HG02763 (cell line): ENCODE results near the gene SDS.

Experiments used
- ATAC-seq: cut with Tn5 transposase; IDR thresholded peaks from one replicate; pipeline ENCODE4 v1.9.1; 2021; ENCODE audit warnings: mild to moderate bottlenecking, moderate library complexity; ENCODE audit not compliant: unreplicated experiment

The SDS gene

DNA sequence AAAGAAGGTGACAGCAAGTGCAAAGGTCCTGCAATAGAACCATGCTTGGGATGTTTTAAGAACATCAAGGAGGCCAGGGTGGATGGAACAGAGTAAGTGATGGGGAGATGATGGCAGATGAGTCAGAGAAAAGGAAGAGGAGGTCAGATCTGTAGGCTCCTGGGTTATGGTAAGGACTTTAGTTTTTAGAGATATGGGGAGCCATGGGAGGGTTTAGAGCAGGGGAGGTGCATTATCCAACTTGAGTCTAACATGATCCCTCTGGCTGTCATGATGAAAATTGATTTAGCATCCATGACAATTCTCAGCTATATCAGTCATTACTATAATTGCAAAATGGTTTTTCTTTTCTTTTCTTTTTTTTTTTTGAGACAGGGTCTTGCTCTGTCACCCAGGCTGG, 52.6 kb downstream of the SDS start:
- ATAC-seq: no peak

DNA sequence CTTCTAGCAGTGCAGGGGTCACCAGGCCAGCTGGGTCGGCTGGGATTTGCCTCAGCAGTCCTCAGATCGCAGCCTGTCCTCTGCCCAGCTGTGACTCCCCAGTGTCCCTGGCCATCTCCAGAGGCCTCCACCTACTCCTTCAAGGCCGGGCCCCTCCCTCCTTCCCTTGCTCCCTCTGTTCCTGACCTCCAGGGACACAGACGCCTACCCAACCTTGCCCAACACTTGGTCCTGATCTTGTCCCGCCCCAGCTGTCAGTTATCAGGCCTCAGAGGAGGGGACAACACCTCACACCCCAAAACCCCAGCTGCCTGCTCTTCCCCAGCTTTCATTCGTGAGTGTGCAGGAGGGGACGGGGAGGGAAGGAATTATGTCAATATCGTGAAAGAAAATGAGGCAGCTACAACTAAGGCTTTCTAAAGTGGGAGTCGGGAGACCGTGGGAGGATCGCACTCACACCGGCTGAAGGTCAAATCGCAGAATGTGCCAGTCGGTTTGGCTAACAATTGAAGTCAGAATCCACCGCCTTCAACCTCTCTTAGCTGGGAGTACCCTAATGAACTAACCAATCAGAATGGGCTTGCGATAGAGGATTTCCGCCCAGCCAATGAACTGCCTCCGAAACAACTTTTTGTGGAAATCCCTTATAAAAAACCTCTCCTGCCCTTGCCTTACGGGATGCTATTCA, 54.7 kb downstream of the SDS start:
- ATAC-seq: no peak

GRCh38 chr12:113347892-113348291, 55.8 kb downstream of the SDS start:
- ATAC-seq: no peak

DNA sequence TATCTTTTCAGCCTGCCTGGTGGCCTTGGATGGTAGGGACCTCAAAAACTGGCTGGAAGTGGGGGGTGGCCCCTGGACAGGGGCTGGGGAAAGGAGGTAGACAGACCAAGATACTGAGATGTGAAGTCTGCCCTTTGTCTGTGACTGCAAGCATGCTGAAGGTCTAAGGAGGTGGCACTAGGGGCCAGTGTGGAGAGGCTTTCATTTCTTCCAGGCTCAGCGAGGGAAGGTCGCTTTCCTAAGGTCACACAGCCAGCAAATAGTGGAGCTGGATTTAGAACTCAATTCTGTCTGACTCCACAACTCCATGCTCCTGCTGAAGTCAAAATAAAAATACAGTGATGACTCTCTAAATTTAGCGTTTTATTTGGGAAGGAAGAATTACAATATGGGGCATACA, 56.6 kb downstream of the SDS start:
- ATAC-seq: no peak

DNA sequence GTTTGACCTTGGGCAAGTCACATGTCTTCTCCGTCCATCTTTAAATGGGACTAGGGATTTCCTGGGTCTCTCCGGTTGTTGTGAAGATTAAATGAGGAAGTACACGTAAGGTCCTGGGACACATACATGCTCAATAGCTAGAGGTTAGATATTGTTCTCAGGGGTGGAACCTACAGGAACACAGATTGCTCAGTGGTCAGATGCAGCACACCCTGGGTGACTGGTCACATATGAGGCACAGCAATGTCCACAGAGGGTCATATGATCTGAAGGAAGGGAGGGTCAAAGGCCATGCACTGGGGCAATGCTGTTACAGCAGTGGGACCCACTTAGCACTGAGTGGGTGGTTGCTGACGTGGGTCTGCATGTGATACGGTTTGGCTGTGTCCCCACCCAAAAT, 57.3 kb downstream of the SDS start:
- no peak for ATAC-seq

DNA sequence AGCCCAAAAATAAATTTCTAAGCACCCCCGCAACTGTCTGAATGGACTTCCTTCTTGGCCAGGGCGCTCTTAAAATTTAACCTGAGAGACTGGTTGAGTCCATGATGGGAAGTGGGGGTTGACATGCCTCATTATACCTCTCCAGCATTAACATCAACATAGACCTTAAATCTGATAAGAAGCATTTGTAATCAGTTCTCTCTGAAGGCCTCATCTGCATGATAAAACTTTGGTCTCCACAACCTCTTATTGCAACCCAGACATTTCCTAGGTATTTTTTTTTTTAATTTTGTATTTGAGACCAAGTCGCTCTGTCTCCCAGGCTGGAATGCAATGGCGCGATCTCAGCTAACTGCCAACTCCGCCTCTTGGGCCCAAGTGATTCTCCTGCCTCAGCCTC, 58.4 kb downstream of the SDS start:
- no peak for ATAC-seq
